AG20443 (cell line): ENCODE measurements around the gene ESPL1.

Experiments
- DNase-seq: peaks from one replicate; pipeline ENCODE4 v3.0.0; 2012; ENCODE audit warnings: low spot score, mixed read lengths

The ESPL1 gene

DNA sequence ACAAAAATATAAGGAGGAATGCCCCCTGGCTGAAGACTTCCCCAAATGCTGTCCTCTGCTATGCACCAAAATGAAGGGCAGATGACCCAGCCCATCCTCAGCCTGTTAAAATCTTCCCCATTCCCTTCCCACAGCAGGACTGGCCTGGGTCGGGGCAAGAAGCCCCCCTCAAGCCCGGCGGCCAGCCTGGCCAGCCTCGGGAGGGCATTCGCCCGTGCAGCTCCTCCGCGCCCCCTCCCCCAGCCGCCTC is 36.5 kb upstream of the ESPL1 start:
- no peak for DNase-seq

DNA sequence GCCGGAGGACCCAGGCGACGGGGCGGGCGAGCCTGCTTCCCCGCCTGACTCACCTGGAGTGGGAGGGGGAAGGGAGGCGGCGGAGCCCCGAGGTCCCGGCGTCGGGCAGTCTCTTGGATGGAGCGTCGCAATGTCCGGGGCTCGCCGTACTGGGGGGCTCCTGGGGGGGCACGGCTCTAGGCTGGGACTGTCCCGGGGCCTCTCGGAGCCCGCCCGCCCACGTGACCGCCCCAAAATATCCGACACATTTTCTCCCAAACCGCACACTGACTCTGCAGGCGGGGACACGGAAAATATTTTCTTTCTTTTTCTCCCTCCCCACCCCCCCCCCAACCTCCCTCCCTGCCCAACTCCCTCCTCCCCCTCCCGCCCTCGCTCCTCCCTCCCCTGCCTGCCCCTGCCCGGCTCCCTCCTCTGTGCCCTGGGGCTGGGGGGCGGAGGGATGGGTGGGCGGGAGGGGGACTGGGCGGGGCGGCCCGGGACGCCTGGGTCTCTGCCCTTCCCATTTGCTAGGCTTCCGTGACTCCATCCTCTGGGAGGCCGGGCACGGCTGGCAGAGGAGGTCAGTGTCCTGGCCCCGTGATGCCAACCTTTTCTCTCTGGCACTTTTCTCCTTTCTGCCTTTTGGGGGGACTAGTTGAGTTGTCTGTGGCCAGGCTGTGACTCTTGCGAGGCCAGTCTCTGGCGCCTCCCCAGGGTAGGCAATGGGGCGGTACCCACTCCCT is 36.0 kb upstream of the ESPL1 start, which contains the start of gene RARG:
TSS of gene RARG (minus strand) at position 289 of the 725 bp plus-strand sequence. CDS start 4,664 bp downstream, outside the sequence.
- peak; percentile 92 for DNase-seq

DNA sequence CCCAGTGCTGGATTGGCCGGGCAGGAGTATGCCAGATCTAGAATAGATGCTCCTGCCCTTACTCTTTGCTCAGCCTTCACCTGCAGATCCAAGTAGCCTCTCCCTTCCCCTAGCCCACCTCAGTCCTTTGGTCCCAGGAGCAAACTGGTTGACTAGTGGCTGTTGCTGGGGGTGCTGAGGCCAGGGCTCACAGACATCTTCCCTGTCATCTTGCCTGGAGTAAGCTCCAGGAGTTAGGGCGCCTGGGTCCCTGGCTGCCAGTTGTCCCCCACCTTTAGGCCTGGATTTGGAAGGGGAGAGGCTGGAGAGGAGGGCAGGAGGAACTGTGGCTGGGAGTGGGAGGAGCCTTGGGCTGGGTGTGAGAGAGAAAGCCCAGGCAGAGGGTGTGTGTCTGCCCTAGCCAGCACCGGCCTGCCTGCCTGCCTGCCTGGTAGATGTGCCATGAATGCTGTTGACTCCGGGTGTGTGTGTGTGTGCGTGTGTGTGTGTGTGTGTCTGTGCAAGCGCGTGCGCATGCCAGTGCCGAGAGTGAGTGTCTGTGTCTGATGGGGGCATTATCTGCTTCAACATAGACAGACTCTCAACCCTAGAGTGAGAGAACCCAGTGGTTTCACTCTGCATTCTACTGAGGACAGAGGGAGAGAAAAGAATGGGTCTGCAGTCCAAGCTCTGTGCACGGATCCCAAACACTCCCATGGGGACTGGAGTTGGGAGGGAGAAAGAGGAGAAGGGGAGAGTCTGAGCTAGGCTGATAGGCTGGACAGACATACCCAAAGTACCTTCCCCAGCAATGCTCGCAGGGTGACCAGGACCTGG is 35.2 kb upstream of the ESPL1 start:
- DNase-seq: peak; percentile 73

DNA sequence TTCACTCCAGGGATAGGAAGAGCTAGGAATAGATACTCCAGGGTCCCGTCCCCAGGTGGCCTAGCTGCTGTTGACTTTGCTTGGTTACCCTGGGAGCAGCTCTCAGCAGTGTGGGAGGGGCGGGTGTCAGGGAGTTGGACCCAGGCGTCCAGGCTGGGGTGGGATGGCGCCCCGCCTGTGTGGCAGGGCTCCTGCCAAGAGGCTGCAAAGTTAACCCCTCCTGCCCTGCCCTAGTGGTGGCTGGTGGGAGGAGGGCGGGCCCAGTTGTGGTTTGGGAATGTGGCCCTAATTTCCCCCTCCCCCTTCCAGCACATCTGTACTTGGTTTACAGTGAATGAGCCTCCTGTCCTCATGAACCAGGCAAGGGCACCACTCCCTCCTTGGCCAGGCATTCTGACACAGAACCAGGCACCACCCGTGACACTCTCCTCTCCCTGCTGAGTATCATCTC is 34.4 kb upstream of the ESPL1 start:
- peak; percentile 74 for DNase-seq

DNA sequence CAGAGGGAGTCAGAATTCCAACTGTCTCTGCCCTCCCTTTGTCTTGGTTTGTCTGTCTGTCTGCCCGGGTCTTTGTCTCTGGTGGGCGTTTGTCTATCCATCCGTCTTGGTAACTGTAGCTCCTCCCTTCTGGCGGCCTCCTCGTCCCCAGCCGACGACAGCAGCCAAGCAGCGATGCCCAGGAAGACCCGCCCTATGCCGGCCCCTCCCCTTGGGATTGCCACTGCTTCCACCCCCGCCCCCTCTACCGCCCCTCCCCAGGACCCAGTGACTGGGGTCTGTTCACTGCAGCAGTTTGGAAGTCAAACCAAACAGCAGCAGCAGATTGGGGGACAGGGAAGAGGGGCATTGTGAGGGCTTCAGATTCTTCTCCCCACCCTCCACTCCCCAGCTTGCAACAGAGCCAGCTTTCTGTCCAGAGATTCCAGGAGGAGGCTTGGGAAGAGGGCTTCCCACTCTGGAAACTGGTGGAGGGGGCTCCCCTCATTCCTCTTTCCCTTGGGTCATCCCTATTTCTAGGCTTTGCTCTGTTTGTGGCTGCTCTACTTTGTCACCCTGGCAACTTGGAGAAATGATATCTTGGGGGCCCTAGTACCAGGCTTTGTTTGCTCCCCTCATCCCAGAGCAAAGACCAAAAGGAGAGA is 33.7 kb upstream of the ESPL1 start:
- DNase-seq: peak; percentile 44

DNA sequence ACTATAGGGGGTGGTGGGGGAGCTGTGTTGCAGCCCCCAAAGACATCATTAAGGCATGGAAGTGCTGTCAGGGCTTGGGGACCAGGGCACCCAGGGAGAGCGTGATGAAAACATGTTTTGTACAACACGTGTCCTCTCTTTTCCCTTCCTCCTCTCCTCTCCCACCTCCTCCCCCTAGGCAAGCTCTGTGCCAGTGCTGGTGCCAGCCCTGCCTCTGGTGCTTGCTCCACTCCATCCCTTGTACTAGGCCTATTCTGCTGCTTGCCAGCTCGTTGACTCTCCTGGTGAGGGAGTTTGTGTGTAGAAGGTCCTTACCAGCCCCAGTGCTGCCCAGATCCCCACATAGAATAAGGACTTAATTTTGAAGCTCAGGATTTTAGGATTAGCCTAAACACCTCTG is 32.9 kb upstream of the ESPL1 start:
- DNase-seq: no peak

DNA sequence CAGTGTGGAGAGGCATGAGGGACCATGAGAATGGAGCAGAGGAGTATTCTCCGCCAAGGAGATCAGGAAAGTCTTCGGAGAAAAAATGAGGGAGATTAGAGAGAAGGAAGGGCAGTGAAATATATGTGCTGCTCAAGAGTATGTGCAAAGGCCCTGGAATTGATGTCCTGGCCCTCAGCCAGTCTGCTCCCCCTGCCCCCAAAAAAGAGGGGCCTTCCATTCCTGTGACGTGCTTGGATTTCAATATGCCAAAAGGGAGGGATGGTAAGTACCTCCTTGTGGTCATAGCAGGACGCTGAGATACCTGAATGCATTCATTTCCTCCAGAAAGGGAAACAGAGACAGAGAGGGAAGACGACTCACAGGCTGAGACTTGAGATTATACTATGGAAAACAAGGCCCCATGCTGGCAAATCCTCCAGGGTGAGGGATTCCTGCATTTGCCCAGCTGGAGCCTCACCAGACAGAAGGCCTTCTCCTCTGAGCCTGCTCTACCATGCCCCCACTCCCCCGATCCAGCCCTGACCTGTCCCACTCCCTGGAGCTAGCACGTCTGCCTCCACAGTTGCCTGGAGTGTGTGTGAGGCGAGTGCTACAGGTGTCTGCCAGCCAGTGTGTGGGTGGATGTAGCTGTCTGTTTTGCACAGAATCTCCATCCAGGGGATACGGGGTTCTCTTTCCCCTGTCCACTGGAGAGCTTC is 32.2 kb upstream of the ESPL1 start:
- no peak for DNase-seq

DNA sequence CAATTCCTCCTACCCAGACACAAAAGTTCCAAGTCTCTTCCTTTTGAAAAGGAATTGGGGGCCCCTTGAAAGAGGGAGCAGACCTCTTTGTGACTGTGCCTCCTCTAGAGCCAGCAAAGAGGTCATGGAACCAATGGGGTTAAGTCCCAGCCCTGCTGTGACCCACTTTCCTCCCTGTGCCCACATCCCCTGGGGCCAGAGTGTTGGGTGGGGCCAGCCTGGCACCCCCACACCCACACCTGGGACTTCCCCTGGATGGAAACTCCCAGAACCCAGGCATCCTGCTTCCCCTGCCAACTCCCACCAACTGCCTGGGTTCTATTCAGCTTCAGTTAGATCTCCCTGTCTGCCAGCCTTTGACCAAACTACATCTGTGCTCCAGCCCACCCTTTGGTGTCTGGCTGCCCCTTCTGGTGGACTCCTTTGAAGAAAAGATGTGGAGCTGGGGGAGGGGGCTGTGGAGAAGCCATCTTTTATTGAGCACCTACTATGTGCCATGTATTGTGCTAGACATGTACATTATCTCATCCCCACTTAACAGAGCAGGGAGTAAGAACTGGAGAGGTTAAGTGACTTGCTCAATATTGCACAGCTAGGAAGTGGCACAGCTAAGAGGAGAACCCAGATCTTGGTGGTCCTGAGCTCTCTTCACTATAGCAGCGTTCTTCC is 31.5 kb upstream of the ESPL1 start:
- DNase-seq: no peak

DNA sequence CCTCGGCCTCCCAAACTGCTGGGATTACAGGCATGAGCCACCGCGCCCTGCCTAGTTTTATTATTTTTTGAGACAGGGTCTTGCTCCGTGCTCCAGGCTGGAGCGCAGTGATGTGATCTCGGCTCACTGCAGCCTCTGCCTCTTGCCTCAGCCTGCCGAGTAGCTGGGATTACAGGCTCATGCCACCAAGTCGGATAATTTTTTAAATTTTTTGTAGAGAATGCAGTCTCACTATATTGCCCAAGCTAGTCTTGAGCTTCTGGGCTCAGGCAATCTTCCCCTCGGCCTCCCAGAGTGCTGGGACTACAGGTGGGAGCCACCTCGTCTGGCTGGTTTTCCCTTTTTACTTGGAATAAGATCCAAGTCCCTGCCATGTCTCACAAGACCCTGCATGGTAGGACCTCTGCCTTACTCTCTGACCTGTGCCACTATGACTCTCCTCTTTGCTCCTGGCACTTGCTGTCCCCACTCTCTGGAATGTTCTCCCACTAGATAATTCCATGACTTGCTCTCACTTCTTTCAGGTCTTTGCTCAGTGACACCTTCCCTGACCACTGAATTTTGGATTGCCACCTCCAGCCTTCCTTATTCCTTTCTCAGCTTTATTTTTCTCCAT is 28.3 kb upstream of the ESPL1 start:
- DNase-seq: no peak

DNA sequence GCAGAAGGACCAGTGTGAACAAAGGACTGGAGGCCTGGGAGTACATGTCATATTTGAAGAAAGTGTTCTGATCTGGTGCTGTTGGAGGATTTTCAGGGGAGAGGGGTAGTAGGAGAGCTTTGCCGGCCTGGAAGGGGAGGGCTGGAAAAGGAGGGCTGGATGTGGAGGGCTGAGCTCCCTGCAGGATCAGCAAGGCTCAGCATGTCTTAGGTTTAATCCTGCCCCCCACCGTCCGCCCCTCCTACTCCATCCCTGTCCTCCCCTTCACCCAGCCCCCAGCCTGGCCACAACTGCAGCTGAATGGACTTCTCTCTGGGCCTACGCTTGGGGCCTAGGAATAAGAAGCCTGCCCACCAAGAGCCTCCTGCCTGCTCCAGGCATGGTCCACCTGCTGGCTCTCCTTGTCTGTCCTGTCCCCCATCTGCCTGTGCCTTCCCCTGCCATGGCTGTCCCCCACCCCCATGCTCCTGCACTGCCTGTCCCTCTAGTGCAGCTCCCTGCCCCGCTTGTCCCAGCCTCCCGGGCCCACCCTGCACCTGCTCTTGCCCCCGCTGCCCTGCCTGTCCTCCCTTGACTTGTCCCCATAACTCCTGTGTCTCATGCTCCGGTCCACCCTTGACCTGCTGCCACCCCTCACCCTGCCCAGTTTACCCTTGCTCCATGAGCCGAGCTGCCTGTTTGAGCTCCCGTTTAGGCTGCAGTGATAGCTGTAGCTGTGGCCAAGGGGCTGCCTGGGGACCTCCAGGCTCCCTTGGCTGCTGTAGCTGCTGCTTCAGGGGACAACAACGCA is 26.3 kb upstream of the ESPL1 start:
- DNase-seq: peak; percentile 6

DNA sequence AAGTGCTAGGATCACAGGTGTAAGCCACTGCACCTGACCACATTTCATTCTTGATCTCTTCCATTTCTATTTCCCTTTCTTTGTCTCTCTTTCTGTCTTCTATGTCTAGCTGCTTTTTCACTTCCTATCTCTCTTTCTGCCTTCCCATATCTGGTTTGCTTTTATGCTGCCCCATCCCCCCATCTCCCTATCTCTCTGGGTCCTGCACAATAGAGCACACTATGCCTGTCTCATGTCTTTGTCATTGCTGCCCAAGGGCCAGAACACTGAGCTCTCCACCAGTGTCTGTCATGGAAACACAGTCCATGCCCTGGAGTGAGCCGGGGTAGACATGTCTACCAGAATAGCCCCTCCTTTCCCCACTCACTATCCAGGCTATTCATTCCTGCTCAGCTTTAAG is 23.8 kb upstream of the ESPL1 start:
- DNase-seq: no peak

DNA sequence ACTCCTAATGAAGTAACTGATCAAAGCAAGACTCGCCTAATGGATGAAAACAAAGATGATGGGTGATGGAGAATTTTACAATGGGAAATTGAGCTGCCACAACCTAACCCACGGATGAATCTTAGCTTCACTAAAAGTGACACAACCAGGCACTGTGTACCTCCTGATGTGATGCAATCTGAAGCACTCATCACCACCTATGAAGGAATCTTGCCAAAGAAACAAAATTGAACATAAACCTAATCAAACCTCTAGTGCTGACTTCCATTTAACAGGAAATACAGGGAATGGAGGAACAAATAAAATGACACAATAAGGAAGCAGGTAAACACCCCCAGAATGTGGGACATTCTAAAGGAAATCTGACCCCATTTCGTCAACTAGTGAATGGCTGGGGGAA is 22.8 kb upstream of the ESPL1 start:
- no peak for DNase-seq

DNA sequence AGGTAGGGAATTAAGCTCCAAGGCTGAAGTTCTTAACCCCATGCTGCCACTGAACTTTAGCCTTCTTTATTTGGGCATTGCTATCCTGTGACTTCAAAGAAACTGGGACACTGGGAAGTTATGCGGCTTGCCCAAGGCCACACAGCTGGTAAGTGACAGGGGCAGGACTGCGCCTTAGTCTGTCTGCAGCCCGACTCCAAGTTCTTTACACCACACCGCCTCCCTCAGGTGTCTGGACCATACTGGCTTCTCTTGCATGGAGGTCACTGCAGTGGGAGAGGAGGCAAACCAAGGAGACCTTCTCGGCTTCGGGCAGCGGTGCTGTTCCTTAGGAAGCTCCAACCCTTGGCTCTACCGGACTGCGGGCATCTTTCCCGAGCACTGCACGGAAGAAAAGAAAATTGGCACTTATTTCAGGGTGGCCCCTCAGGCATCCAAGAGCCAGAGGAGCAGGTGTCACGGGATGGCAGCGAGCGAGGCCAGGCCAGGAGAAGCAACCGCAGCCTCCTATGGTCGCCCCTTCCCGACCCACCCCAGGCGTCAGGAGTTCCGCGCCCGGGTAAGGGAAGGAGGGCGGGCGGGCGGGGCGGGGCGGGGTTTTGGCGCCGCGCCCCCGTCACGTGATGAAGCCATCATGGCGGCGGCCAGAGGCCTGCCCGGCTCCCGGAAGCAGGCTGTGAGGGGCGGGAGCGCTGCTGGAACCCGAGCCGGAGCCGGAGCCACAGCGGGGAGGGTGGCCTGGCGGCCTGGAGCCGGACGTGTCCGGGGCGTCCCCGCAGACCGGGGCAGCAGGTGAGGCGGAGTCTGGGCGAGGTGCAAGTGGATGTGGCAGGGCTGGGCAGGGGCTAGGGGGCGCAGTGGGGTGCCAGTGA is 16.4 kb upstream of the ESPL1 start:
- peak; percentile 96 for DNase-seq

DNA sequence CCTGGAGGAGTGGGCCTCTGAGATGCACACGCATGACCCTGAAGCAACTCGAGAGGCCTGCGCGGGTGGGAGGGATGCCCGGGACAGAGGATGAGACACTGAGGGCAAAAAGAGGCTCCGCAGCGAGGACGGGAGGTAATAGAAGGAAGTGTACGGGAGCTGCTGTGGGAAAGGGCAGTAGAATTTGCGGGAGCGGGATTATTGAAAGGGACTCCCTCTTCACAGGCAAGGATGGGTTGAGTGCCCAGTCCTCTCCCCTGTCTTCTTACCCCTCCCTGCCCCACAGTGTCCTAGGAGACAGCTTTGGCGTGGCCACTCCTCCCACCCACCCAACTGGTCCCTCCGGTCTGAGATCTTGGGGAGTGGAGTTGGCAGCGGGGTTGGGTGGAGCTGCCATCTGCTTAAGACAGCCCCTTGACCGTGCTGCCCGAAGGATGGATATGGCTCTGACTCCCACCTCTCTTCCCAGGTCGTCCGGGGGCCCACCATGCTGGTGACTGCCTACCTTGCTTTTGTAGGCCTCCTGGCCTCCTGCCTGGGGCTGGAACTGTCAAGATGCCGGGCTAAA is 15.7 kb upstream of the ESPL1 start:
- DNase-seq: no peak

DNA sequence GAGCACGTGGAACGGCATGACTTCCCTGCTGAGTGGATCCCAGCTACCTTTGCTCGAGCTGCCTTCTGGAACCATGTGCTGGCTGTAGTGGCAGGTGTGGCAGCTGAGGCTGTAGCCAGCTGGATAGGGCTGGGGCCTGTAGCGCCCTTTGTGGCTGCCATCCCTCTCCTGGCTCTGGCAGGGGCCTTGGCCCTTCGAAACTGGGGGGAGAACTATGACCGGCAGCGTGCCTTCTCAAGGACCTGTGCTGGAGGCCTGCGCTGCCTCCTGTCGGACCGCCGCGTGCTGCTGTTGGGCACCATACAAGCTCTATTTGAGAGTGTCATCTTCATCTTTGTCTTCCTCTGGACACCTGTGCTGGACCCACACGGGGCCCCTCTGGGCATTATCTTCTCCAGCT is 14.8 kb upstream of the ESPL1 start:
- no peak for DNase-seq

DNA sequence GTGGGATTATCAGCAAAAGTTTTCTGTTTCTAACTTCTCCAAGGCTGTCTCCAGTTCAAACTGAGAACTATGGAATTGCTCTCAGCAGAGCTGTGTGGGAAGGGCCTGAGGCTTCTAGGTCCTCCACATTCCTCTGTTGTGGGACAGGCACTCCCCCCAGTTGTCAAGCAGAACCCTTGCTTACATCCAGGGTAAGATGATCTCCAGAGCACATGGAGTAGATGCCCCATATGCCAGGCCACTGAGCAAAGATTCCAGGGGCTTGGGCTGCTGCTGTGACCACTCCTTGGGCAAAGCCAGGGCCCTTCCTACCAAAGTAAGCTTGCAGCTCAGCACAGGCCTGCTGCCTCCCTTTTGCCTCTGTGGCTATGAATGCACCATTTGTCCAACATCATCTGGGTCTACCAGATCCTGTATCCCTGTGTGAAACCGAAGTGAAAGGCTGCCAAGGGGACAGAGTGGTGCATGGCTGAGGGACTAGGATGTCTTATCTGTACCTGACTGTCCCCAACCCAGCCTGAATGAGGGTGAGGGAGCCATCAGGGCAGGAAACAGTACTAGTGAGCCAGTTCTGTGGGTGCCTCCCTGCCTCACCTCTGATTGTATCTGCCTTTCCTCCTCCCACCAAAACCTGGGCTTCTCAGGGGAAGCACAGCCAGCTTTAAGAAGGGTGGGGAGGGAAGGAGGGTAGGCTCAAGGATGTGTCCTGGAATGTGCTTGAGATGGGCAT is 13.1 kb upstream of the ESPL1 start:
- peak; percentile 2 for DNase-seq

DNA sequence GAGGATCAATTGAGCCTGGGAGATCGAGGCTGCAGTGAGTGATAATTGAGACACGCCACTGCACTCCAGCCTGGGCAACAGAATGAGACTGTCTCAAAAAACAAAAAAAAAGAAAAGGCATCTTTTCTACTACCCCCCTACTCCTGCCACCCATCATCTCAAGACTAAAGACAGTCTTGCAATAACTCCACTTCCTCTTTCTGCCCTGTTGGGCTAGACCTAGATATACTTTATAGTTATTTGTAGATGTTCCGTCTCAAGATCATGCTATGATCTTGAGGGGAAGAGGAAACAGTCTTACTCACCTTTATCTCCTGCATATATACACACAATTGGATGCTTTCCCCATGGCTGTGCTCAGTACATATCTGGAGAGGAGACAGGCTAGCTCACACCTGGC is 12.1 kb upstream of the ESPL1 start:
- no peak for DNase-seq
